Endothelial cell (in vitro differentiated cells): ENCODE data around the gene DLGAP1. TPM values are rescaled to one million over a fixed set of nuclear protein-coding genes. Genes with fewer than 3 reads are reported as not detected.

Experiments
- DNase-seq: peaks from one replicate; pipeline ENCODE4 v3.0.0; 2021; ENCODE audit warnings: low spot score
- H3K27ac Mint-ChIP-seq: one replicate; pipeline ENCODE4 v1.8.0; 2021; ENCODE audit warnings: mixed read lengths, inconsistent platforms; ENCODE audit not compliant: unreplicated experiment
- H3K27me3 Mint-ChIP-seq: one replicate; pipeline ENCODE4 v1.8.0; 2021; ENCODE audit warnings: mild to moderate bottlenecking, moderate library complexity, mixed read lengths, inconsistent platforms; ENCODE audit not compliant: unreplicated experiment
- H3K36me3 Mint-ChIP-seq: one replicate; pipeline ENCODE4 v1.8.0; 2021; ENCODE audit warnings: mild to moderate bottlenecking, low read depth, mixed read lengths, inconsistent platforms; ENCODE audit not compliant: unreplicated experiment
- H3K4me1 Mint-ChIP-seq: one replicate; pipeline ENCODE4 v1.8.0; 2021; ENCODE audit warnings: mild to moderate bottlenecking, mixed read lengths, inconsistent platforms; ENCODE audit not compliant: unreplicated experiment
- H3K4me3 Mint-ChIP-seq: one replicate; pipeline ENCODE4 v1.8.0; 2021; ENCODE audit warnings: mild to moderate bottlenecking, mixed read lengths, inconsistent platforms; ENCODE audit not compliant: unreplicated experiment
- H3K9me3 Mint-ChIP-seq: one replicate; pipeline ENCODE4 v1.8.0; 2021; ENCODE audit warnings: mixed read lengths, inconsistent platforms; ENCODE audit not compliant: unreplicated experiment
- total RNA-seq: library from RNA; stranded (reverse); fragmentation: NEBNext Ultra II Directional; extraction: Animal tissue kit (Norgen Biotek cat#: 25700); gene quantifications from one replicate; pipeline ENCODE4 v1.2.1, GENCODE V29; 2021; ENCODE audit not compliant: unreplicated experiment
- TF ChIP-seq, protein P1 (sequence below): fragments of 200-600 bp; sonication (generic); IDR thresholded peaks from one replicate; pipeline ENCODE4 v1.5.0; 2021; ENCODE audit warnings: antibody characterized with exemption; ENCODE audit not compliant: unreplicated experiment

Gene DLGAP1
- total RNA-seq, 1 donor from 2014 or later: 1.8 TPM

DNA sequence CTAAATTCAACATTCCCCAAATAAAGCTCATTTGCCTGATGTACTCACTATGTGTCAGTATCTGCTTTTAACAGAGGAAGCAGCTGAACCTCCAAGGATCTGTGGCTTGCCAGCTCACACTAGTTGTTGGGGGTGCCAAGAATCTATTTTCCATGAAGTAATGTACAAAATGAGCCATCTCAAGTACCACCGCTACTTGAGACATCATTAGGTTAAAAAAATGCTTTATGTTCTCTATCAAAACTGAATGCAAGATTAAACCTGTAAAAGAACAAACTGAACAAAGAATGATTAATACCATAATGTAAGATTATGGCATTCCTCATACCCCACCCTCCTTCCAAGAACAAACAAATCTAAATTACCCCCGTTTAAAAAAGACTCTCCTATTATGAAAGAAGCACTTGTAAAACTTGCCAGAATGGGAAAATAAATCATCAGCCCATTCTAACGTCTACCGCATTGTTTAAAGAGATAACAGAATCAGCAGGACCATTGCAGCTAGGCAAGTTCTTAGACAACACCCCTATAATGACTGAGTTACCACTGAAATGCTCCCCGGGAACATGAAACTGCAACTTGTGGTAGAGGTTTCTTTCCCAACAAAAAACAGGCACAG lies 471.6 kb downstream of the DLGAP1 start:
- H3K27ac Mint-ChIP-seq: no peak overlapping the region
- no peaks in the 10 kb centered on the region for H3K4me1 Mint-ChIP-seq
- TF ChIP-seq, protein P1, sequence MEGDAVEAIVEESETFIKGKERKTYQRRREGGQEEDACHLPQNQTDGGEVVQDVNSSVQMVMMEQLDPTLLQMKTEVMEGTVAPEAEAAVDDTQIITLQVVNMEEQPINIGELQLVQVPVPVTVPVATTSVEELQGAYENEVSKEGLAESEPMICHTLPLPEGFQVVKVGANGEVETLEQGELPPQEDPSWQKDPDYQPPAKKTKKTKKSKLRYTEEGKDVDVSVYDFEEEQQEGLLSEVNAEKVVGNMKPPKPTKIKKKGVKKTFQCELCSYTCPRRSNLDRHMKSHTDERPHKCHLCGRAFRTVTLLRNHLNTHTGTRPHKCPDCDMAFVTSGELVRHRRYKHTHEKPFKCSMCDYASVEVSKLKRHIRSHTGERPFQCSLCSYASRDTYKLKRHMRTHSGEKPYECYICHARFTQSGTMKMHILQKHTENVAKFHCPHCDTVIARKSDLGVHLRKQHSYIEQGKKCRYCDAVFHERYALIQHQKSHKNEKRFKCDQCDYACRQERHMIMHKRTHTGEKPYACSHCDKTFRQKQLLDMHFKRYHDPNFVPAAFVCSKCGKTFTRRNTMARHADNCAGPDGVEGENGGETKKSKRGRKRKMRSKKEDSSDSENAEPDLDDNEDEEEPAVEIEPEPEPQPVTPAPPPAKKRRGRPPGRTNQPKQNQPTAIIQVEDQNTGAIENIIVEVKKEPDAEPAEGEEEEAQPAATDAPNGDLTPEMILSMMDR: no peak
- H3K4me3 Mint-ChIP-seq: no peak overlapping the region
- H3K27me3 Mint-ChIP-seq: peaks cover 1% of the 10 kb centered on the region
- H3K9me3 Mint-ChIP-seq: no peaks in the 10 kb centered on the region
- no peak for DNase-seq
- no peaks in the 10 kb centered on the region for H3K36me3 Mint-ChIP-seq

DNA sequence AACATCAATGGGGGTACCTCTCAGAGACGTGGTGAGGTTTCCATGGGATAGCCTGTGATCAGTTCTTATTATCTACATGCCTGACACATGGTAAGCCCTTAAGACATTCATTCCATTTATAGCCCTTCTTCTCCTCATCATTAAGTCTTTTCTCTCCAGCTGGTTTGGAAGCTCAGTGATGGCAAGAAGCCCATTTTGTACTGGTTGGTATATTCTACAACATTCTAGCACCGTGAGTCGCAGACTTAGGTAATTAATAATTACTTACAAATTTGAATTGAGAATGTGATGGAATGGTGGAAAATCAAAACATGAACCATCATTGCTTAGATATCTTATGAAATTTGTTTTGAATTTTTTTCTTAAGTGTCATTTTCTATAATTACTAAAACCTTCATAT lies 472.6 kb downstream of the DLGAP1 start:
- DNase-seq: no peak
- no peak overlapping the region for H3K4me3 Mint-ChIP-seq
- TF ChIP-seq, protein P1: no peak
- H3K36me3 Mint-ChIP-seq: no peaks in the 10 kb centered on the region
- no peak overlapping the region for H3K27ac Mint-ChIP-seq
- H3K27me3 Mint-ChIP-seq: peaks cover 1% of the 10 kb centered on the region
- no peaks in the 10 kb centered on the region for H3K4me1 Mint-ChIP-seq
- no peaks in the 10 kb centered on the region for H3K9me3 Mint-ChIP-seq

DNA sequence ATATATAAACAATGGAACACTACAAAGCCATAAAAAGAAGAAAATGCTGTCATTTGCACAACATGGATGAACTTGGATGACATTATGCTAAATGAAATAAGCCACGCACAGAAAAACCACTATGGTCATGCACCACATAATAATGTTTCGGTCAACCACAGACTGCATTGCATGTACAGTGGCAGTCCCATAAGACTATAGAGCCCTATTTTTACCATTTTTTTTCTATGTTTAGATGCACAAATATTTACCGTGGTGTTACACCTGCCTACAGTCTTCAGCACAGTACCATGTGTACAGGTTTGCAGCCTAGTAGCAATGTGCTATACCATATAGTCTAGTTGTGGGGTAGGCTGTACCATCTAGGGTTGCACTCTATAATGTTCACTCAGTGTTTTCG lies 476.1 kb downstream of the DLGAP1 start:
- Mint-ChIP-seq H3K4me3 (no peak overlapping the region), H3K9me3 (no peaks in the 10 kb centered on the region), H3K36me3 (no peaks in the 10 kb centered on the region), H3K27ac (no peak overlapping the region), H3K4me1 (no peaks in the 10 kb centered on the region), H3K27me3 (peaks cover 1% of the 10 kb centered on the region)
- TF ChIP-seq, protein P1: no peak
- no peak for DNase-seq

DNA sequence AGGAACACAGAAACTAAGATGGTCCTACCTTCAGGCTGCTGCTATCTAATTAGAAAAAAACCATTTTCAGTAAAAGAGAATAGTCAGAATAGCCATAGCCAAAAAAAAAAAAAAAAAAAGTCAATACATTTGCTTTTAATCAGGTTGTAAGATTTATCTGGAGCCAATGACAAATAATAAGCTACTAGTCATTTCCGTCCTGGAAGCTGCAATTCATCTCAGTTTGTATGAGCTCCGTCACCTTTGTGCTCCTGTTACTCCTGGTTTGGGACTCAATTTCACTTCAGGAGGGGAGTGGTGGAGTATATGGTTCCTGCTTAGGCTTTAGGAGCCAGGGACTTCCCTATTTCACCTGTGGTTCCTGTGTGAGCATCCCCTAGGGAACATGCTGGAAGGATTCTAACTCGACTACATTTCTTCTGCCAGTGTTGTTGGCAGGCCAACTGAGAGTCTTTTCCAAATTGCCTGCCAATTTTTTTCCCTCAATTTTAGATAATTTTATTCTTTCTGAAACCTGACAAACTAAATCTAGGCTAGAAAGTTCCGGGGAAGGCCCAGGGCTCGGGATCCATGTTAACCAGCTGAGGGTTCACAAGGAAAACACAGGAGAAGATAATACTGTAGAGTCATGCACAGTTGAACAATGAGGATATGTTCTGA lies 481.8 kb downstream of the DLGAP1 start:
- TF ChIP-seq, protein P1: no peak
- H3K4me1 Mint-ChIP-seq: no peaks in the 10 kb centered on the region
- H3K9me3 Mint-ChIP-seq: no peaks in the 10 kb centered on the region
- no peaks in the 10 kb centered on the region for H3K36me3 Mint-ChIP-seq
- H3K27ac Mint-ChIP-seq: no peak overlapping the region
- H3K27me3 Mint-ChIP-seq: peaks cover 1% of the 10 kb centered on the region
- DNase-seq: no peak
- H3K4me3 Mint-ChIP-seq: no peak overlapping the region

DNA sequence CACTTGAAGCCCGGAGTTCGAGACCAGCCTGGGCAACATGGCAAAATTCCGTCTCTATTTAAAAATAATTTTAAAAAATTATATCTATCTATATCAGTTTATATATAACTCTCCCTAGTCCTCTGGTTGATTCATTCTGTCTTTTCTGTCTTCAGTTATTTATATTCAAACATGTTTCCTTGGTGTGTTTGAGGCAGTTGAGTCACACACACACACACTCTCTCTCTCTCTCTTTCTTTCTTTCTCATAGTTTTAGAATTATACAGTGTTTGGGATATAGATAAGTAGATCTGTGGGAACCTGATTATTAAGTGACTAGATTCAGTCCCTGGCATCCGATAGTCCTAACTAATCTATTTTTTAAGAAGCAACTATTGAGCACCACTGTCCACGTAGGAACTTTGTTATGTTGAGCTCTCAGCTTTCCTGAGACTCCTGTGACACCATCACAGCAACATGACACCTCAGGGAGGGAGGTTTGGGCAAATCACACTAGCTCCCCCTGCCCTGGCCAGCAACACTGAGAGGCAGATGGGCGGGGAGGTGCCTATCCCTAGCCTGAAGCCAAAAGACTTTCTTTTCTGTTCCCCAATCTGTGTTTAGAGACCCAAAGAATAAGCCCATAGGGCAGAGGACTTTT lies 482.7 kb downstream of the DLGAP1 start:
- peaks cover 1% of the 10 kb centered on the region for H3K27me3 Mint-ChIP-seq
- no peak for DNase-seq
- H3K4me1 Mint-ChIP-seq: no peaks in the 10 kb centered on the region
- H3K9me3 Mint-ChIP-seq: no peaks in the 10 kb centered on the region
- H3K4me3 Mint-ChIP-seq: no peak overlapping the region
- no peaks in the 10 kb centered on the region for H3K36me3 Mint-ChIP-seq
- no peak overlapping the region for H3K27ac Mint-ChIP-seq
- TF ChIP-seq, protein P1: no peak
